Stimulated activated CD8-positive, alpha-beta memory T cell treated with anti-CD3 and anti-CD28 coated beads, Interleukin-7, amount 100 ng/mL, for 1 hour (primary cell): ENCODE results near the gene RAB3IP.
"Not testable (repeated sequence)": the region's sequence is repeated elsewhere in the genome, so short reads cannot be mapped to it uniquely, and the experiment has no call there.

Source experiments
- DNase-seq, 2 donors: peaks; one replicate each; pipeline ENCODE4 v3.0.0-alpha.2; 2020; ENCODE audit warnings: low read depth in 2 of 2

The RAB3IP gene

GRCh38 chr12:69835081-69835480 is 96.4 kb downstream of the RAB3IP start:
- no peak for DNase-seq

- DNase-seq = no peak
These were observed 97.4 kb downstream of the RAB3IP start for GRCh38 chr12:69836015-69836414.

- no peak for DNase-seq
These were observed 98.5 kb downstream of the RAB3IP start for GRCh38 chr12:69837191-69837590.

GRCh38 chr12:69837657-69838415 is 99.2 kb downstream of the RAB3IP start:
- DNase-seq = no peak

- no peak for DNase-seq
These were observed 102.1 kb downstream of the RAB3IP start for GRCh38 chr12:69840727-69841126.

GRCh38 chr12:69843608-69844007 is 104.9 kb downstream of the RAB3IP start:
- DNase-seq = no peak

- DNase-seq = no peak
These were observed 105.8 kb downstream of the RAB3IP start for GRCh38 chr12:69844416-69844815.

GRCh38 chr12:69844836-69845235 is 106.2 kb downstream of the RAB3IP start:
- DNase-seq = no peak

GRCh38 chr12:69846976-69847375 is 108.3 kb downstream of the RAB3IP start:
- DNase-seq = no peak

GRCh38 chr12:69851976-69852375 is 113.3 kb downstream of the RAB3IP start:
- DNase-seq = no peak

- DNase-seq = not testable (repeated sequence)
These were observed 114.7 kb downstream of the RAB3IP start for GRCh38 chr12:69853176-69853961.

GRCh38 chr12:69866698-69867097 is 128.0 kb downstream of the RAB3IP start:
- DNase-seq = no peak

GRCh38 chr12:69868695-69869094 is 130.0 kb downstream of the RAB3IP start:
- DNase-seq = no peak

GRCh38 chr12:69872804-69873203 is 134.1 kb downstream of the RAB3IP start:
- no peak for DNase-seq
